GM18520 (cell line): Measurements from ENCODE around the gene TAF15.

ENCODE experiments used
- ATAC-seq: cut with Tn5 transposase; IDR thresholded peaks from one replicate; pipeline ENCODE4 v1.9.1; 2021; ENCODE audit not compliant: unreplicated experiment

Gene TAF15

DNA sequence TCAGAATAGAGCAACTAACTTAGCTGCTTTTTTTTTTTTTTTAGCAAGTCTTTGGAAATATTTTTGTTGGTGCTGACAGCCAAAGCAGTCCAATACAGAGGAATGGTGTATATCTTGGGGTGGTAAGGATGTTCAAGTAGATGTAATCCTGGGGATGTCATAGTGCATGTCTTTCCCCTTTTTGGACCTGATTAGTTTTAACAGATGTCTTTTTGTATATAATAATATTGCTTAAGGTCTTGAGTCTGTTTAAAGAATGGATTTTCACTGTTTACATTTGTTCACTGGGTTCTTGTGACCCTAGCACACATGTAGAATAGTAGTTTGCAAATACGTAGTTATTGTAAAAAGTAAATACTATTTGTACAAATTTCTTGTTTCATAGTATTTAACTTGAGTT is 7.9 kb downstream of the TAF15 start:
- no peak for ATAC-seq

DNA sequence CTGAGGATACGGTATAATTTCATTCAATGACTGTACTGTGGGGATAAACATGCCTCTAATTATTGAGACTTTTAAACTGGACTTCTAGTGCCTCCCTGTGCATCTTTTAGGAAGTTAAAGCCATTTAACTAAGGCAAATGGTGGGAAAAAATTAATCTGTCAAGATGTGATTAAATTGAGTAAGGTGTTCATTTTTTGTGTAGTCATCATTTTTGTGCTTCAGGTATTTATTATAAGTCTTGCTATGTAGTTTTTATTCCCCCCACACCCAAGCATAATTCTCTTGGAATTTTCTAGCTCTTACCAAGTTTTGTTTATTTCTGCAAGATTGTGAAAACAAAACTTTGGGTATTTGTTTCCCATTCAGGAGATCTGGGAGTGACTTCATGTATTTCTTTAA is 10.2 kb downstream of the TAF15 start:
- no peak for ATAC-seq

DNA sequence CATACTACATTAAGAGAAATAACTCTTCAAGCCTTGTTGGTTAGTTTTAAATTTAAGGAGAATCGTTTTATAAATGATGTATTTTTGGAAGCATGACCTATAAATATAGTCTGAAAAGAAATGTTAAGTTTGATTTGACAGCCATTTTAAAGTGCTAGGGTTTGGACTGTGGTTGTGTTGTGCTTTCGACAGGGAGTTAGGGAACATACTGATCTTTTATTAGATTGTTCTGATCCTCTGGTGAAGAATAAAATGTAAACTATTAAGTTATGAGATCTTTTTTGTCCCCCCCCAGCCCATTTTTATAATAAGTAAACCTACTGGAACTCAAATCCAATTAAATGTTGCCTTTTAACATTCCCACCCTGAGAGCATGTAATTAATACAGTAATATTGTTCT is 12.0 kb downstream of the TAF15 start:
- no peak for ATAC-seq

DNA sequence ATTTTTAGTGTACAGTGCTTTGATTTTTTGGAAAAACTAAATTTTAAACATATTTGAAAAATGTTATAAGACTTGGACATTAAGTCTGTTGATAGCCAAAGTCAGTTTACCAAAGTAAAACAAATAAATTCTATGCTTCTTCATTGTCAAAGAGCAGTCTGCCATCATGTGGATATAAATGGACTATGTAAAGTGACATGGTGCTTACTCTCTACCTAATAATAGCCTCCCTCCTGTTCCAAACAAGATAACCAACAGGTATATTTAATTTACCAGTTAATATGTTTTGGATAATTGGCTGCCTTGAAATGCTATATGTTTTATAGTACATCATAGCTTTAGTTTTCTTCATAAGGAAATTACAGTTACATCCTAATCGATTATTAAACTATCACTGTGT is 15.9 kb downstream of the TAF15 start:
- no peak for ATAC-seq

DNA sequence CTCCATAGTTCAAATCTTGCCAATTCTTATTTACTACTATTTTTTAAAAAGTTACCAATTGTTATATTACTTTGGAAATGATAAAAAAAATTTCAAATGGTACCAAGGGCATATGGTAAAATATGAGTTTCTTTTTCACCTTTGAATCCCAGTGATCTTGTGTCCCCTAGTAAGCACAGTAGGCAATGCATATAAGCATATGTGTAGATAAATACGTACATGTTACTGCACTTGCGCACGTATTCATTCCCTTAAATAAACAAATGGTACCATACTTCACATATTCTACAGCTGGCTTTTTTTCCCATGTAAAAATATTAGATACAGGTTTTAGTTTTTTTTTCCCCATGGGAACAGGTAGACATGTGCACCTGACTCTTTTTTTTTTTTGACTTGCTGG is 31.8 kb downstream of the TAF15 start:
- ATAC-seq: no peak

DNA sequence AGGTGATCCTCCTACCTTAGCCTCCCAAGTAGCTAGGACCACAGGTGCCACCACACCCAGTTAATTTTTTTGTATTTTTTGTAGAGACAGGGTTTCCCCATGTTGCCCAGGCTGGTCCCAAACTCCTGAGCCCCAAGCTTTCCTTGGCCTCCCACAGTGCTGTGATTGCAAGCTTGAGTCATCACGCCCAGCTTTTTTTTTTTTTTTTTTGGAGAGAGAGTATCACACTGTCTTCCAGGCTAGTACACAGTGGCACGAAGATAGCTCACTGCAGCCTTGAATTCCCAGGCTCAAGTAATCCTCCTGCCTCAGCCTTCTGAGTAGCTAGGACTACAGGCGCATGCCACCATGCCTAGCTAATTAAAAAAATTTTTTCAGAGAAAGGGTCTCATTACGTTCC is 32.2 kb downstream of the TAF15 start:
- ATAC-seq: no peak

DNA sequence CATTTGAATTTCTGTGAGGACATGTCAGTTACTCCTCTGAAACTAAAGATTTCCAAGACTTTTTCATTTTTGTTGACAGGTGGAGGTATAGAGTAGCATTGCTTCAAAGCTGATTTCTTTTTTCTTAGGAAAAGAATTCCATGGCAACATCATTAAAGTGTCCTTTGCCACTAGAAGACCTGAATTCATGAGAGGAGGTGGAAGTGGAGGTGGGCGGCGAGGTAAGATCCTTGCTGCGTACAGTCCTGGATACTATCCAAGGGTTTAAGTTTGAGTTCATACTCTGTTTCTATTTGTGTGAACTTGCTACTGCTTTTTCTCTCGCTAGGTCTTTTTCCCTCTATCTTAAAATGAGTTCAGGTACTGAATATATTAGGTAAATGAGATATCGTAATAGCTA is 33.0 kb downstream of the TAF15 start:
- no peak for ATAC-seq

DNA sequence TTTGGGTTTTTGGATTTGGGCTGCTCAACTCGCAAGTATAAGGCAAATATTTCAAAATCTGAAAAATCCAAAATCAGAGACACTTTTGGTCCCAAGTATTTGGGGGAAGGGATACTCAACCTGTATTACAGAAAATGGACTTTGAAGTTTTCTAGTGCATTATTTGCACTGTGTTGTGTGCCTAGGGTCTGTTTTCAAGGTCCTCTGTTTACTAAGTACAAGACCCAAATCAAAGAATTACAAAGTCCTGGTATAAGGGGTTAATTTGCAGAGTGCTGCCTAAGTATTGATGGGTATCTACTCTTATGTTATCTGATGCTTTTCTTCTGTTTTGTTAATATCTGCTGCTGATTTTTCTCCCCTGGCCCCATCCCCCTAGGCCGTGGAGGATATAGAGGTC is 34.4 kb downstream of the TAF15 start:
- ATAC-seq: no peak

DNA sequence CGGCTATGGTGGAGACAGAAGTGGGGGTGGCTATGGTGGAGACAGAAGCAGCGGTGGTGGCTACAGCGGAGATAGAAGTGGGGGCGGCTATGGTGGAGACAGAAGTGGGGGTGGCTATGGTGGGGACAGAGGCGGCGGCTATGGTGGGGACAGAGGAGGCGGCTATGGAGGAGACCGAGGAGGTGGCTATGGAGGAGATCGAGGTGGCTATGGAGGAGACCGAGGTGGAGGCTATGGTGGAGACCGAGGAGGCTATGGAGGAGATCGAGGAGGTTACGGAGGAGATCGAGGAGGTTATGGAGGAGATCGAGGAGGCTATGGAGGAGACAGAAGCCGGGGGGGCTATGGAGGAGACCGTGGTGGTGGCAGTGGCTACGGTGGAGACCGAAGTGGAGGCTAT is 35.3 kb downstream of the TAF15 start:
- ATAC-seq: no peak

DNA sequence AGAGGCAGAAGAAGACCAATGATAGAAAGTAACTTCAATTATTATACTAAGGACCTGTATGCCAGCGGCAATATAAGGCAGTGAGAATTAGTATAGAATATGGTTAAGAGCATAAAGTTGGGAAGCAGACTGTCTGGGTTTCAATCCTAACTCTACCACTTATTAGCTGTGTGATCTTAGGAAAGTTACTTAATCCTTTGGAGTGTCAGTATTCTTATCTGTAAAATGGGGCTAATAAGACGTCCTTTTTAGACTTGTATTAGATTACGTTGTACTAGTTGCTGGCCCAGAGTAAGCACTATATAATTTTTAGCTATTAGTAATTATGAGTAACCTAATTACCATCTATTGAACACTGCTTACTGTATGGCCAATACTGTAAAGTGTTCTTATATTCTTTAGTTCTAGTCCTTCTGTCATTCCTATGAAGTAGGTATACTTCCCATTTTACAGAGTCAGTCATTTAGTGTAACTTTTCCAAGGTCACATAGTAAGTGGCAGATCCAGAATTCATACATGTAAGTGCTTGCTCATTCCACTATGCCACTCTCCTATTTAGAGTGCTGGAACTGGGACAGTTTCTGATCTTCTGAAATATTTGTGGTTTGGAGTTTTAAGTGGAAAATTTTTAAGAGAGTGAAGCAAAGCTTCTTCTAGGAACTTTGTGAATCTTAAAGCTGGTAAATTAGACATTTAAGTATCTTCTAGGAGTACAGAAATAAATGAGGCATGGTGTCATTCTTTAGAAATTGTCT is 36.9 kb downstream of the TAF15 start:
- ATAC-seq: no peak

DNA sequence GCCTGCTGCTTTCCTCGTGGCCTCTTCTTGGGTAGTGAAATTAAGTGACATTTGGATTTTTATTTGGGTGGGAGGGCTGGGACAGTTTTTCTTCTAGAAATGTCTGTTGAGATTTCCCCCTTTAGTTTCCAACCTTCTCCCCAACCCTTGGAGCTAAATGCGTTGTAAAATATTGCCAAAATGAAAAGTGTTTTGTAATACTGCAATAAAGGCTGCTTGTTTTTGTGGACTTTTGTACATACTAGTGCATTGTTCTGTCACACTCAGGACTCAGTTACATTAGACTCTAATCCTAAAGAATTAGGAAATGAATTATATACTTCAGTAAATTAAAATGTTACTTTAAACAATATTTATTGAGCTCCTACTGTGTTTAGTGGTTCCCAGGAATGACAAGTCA is 37.7 kb downstream of the TAF15 start:
- ATAC-seq: no peak

DNA sequence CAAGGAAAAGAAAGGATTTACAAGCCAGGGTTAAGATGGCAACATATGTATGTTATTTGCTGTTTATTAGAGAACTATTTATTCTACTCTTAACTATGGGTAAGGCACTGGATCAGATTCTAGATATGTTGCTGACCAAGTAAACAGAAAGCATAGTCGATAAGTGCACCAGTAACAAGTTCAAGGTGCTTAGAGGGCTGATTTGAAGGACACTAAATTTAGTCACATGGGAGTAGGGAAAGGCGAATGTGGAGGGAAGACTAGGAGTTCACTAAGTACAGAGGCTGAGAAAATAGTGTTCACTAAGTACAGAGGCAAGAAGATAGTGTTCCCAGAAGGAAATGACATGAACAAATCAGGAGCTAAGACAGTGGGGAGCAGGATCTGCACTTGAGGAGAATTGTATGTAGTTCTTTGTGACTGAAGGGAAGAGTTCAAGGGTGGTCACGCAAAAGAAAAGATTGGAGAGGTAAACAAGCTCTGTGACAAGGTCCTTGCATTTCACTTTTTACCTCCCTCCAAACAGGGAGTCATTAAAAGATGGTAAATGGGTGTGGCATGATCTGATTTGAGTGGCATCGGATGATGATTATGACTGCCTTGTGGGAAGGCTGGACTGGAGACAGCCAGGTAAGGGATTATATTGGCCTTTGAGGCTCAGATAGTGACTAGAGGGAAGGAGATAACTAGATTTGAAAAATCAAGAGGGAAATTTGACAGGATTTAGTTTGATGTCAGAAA is 38.5 kb downstream of the TAF15 start:
- ATAC-seq: no peak

DNA sequence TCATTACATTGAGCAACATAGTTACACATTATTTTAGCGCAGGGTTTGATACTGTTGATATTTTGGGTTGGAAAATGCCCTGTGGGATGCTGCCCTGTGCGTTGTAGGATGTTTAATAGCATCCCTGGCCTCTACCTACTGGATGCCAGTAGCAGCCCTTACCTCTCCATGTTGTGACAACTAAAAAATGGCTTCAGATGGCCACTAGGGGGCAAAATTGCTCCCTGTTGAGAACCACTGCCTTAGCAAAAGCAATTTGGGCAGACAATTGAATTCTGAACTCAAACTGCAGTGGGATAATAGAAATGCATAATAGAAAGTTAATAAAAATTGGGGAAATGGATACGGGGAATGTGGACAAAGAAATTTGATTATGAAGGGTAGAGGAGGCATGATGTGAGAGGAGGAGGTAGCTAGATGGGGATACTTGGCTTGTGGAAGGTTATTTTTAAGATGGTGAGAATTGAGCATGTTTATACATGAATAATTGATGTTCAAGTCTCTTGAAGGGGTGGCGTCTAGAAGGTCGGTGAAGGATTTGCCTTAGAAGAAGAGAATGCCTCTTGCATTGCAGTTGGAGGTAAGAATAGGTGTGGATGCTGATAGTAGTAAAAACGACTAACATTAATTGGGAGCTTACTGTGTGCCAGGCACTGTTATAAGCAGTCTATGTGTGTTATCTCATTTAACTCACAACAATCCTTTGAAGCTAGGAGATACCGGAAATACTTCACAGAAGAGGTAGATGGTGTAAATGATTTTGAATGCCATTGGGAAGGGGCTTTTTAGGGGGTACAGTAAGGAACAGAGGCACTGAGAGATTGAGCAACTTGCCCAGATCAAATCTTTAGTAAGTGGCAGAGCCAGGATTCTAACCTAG is 40.4 kb downstream of the TAF15 start:
- no peak for ATAC-seq

DNA sequence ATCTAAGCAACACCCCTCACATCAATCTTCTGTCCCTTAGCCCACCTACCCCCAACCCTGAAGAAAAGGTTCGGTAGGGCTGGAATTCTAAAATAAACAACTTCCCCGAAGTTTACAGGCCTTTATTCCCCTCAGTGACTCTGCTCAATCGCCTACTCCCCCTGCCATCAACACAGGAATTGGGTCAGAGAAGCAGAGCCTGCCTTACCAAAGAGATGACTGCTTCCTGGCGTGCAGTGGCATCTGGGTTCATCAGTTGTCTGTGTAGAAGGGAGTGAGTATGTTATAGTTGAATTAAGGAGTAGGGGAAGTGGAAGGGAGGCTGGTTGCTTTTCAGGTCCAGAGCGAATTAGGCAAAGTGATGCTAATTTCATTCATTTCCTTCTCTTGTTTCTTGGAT is 46.7 kb downstream of the TAF15 start:
- ATAC-seq: no peak

DNA sequence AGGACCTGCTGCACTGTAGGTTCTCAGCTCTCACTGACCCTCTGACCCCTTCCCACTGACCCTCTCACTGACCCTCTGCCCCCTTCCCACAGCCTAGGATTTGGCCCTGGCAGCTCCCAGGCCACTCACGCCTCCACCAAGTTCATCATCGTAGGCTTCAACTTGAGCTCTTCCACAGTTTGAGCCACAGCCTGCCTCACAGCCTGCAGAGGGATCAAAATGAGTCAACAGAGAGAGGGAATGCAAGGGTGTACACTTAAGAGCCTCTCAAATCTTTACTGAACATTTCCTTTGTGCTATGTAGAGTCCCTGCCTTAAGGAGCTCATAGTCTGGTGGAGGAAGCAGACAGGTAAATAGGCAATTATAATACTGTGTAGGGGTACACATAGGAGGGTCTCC is 47.3 kb downstream of the TAF15 start:
- no peak for ATAC-seq

DNA sequence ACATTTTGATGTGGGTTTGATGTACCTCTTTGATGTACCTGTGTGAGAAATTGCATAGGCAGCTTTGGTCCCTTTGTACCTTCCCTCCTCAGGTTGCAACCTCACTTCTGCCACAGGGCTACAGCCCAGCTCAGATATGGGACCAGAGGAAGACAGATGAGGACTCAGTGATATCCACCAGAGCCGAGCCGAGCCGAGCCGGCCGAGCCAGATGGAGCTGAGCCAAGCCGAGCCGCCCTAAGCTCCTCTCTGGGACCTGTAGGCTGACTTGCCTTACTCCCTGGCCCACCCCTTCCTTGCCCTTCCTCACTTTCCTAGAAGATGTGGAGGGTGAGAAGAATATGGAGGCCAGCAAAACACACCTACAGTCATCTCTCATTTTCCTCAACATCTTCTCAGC is 55.6 kb downstream of the TAF15 start:
- no peak for ATAC-seq

DNA sequence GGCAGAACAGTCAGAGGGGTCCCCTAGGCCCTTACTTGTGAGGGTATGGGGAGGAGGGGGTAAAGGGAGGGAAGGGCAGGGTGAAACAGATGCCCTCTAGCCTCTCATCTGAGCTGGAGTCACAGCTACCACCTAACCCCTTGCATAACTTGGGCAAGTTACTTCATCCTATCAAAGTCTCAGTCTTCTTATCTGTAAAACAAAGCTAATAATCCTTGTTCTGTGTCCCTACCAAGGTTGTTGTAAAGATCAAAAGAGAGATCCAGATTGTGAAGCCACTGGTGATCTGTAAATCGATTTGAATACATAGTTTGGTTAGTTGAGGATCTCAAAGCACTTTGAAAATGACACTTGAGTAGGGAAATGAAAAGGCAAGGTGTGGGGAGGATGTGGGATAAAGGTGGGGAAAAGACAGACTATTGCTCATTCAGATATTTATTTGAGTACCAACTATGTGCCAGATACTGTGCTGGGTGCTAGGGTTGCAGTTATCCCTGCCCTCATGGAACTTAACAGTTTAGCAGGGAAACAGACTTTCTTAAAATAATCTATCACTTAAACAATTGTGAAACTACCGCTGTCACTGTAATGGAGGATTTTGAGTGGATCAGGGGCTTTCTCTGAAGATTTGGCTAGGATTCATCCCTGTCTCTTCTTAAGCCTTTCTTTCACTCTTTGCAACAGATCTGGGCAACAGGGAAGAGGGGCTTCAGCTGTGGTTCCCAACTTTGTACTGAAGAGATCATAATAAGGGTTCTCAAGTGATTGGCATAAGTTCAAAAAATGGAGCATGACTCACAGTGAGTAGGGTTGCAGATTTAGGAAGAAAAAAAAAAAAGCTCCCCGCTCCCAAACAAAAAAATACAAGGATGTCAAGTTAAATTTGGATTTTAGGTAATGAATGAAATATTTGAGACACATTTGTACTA is 56.4 kb downstream of the TAF15 start:
- ATAC-seq: no peak

DNA sequence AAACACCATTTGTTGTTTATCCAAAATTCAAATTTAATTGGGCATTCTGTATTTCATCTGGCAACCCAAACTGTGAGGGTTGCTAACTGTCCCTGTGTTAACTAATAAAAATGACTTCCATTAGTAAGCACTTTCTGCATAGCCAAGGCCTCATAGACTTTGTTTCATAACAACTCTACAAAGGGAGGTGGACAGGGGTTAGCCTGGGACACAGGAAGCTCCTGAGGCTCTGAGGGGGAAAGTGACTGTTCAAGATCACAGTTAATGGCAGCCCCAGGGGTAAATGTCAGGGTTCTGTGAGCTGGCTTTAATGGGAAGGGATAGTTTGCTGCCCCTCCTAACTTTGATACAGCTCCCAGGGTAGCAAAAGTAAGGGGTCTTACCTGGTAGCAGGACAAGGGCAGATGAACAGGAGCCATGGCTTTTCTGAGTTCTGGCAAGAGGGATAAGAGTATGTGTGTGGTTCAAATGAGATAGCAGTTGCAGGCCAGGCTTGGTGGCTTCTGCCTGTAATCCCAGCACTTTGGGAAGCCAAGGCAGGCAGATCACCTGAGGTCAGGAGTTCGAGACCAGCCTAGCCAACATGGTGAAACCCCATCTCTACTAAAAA is 57.2 kb downstream of the TAF15 start:
- ATAC-seq: no peak

DNA sequence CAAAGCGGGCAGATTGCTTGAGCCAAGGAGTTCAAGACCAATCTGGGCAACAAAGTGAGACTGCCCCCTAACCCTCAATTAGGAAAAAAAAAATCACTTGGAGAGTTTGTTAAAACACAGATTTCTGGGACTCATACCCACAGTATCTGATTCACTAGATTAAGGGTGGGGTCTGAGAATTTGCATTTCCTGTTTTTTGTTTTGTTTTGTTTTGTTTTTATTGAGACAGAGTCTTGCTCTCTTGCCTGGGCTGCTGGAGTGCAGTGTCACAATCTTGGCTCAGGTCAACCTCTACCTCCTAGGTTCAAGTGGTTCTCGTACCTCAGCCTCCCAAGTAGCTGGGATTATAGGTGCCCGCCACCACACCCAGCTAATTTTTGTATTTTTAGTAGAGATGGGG is 58.3 kb downstream of the TAF15 start:
- no peak for ATAC-seq

DNA sequence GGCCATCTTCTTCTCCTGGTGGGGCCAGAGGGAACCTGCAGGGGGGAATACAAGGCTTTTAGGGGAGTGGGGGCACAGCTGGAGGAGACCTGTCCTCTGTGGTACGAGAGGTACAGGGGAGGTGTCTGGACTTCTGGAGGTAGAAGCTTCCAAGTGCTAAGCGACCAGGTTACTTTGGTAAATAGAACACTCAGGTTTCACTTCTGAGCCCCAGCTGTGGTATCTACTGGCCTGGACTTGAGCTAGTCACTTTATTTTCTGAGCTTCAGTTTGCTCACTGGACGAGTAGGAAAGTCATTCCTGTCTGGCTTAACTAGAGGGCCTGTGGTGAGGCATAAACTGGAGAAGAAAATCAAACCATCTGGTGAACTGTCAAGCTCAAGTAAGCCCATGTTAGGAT is 59.5 kb downstream of the TAF15 start, which contains the start of gene HEATR9:
TSS of gene HEATR9 (minus strand) at position 155 of the 400 bp plus-strand sequence. CDS start at position 6, 149 bp downstream.
- ATAC-seq: no peak
